ENCODE measurements around the gene COQ9.

Gene COQ9

GRCh38 chr16:57472665-57473060, 25.4 kb downstream of the COQ9 start:
- no peaks in the 10 kb centered on the region for H3K9me2 ChIP-seq (replicated peaks; ENCODE audit: low read depth, low read length)
- peaks cover 64% of the 10 kb centered on the region; the same call in 1 of the 2 replicates for H3K36me3 ChIP-seq (ENCODE audit: insufficient read depth, low read length)
- no peaks in the 10 kb centered on the region for H3F3A ChIP-seq (ENCODE audit: low read depth)
- TF ChIP-seq CTCF (conservative IDR thresholded peaks at IDR 0.05; ENCODE audit: low read length) (no peak), EZH2phosphoT487 (IDR thresholded peaks at IDR 0.05; ENCODE audit: borderline replicate concordance) (no peak)
- H3K4me3 ChIP-seq (ENCODE audit: low read length, poor library complexity, severe bottlenecking), result no peak overlapping the region
- H4K20me1 ChIP-seq (ENCODE audit: insufficient read depth, low read length, poor library complexity, severe bottlenecking), result no peaks in the 10 kb centered on the region
- no peak overlapping the region for H2AFZ ChIP-seq (ENCODE audit: low read length)
- no peaks in the 10 kb centered on the region for H3K27me3 ChIP-seq (ENCODE audit: insufficient read depth, low read length, poor library complexity, severe bottlenecking)
- no peak overlapping the region for H3K4me2 ChIP-seq (ENCODE audit: low read depth, low read length, poor library complexity, severe bottlenecking)
- H3K79me2 ChIP-seq (ENCODE audit: insufficient read depth, low read length), result no peaks in the 10 kb centered on the region
- no peaks in the 10 kb centered on the region for H3K9me3 ChIP-seq (ENCODE audit: insufficient read depth, low read depth, low read length)
- peaks cover 30% of the 10 kb centered on the region for H3K4me1 ChIP-seq (ENCODE audit: insufficient read depth, low read length, poor library complexity, severe bottlenecking)
- H3K9ac ChIP-seq (ENCODE audit: low read depth, low read length, poor library complexity, severe bottlenecking), result no peak overlapping the region

DNA sequence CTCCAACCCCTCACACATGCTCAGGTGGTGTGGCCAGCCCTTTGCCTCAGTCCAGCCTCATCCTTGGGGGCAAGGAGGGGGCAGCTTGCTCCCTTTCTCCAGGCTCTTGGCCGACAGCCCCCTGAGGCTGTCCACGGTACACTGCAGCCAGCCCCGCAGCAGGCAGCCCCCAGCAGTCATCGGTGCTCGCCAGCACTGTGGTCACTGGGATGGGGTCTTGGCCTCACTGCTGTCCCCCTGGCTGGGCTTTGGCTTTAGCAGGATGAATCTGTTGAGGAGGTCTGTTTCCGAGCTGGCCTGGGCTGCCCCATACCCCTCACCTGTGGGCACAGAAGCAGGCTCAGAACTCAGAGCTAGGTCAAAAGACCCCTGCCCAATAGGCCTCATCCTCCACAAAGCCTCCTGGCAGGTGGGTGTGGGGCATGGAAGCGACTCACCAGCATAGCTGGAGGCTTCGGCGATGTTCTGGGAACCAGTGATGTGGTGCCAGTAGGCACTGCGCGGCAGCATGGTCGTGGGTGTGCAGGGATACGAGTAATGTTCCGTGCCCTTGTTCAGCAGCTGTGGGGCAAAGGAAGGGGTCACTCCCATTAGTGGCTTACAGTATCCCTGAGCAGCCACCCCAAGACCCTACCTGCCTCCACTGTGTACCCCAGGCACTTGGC, 26.0 kb downstream of the COQ9 start:
- Histone ChIP-seq H4K20me1 (ENCODE audit: insufficient read depth, low read length, poor library complexity, severe bottlenecking) (no peaks in the 10 kb centered on the region), H3K4me2 (ENCODE audit: low read depth, low read length, poor library complexity, severe bottlenecking) (no peak overlapping the region), H3K27me3 (ENCODE audit: insufficient read depth, low read length, poor library complexity, severe bottlenecking) (no peaks in the 10 kb centered on the region), H3F3A (ENCODE audit: low read depth) (no peaks in the 10 kb centered on the region), H3K4me1 (ENCODE audit: insufficient read depth, low read length, poor library complexity, severe bottlenecking) (peaks cover 36% of the 10 kb centered on the region), H3K9me3 (ENCODE audit: insufficient read depth, low read depth, low read length) (no peaks in the 10 kb centered on the region), H3K79me2 (ENCODE audit: insufficient read depth, low read length) (no peaks in the 10 kb centered on the region), H3K4me3 (ENCODE audit: low read length, poor library complexity, severe bottlenecking) (no peak overlapping the region), H3K9ac (ENCODE audit: low read depth, low read length, poor library complexity, severe bottlenecking) (no peak overlapping the region), H3K36me3 (ENCODE audit: insufficient read depth, low read length) (peaks cover 62% of the 10 kb centered on the region; the same call in 1 of the 2 replicates), H2AFZ (ENCODE audit: low read length) (no peak overlapping the region), H3K9me2 (replicated peaks; ENCODE audit: low read depth, low read length) (no peaks in the 10 kb centered on the region)
- TF ChIP-seq EZH2phosphoT487 (IDR thresholded peaks at IDR 0.05; ENCODE audit: borderline replicate concordance) (no peak), CTCF (conservative IDR thresholded peaks at IDR 0.05; ENCODE audit: low read length) (no peak)

GRCh38 chr16:57473906-57474305, 26.6 kb downstream of the COQ9 start:
- Histone ChIP-seq H3K36me3 (ENCODE audit: insufficient read depth, low read length) (peaks cover 56% of the 10 kb centered on the region; the same call in 1 of the 2 replicates), H3K27me3 (ENCODE audit: insufficient read depth, low read length, poor library complexity, severe bottlenecking) (no peaks in the 10 kb centered on the region), H2AFZ (ENCODE audit: low read length) (no peak overlapping the region), H3K9me3 (ENCODE audit: insufficient read depth, low read depth, low read length) (no peaks in the 10 kb centered on the region), H3K4me3 (ENCODE audit: low read length, poor library complexity, severe bottlenecking) (no peak overlapping the region), H3K4me1 (ENCODE audit: insufficient read depth, low read length, poor library complexity, severe bottlenecking) (peaks cover 42% of the 10 kb centered on the region), H4K20me1 (ENCODE audit: insufficient read depth, low read length, poor library complexity, severe bottlenecking) (no peaks in the 10 kb centered on the region), H3F3A (ENCODE audit: low read depth) (no peaks in the 10 kb centered on the region), H3K9ac (ENCODE audit: low read depth, low read length, poor library complexity, severe bottlenecking) (no peak overlapping the region), H3K4me2 (ENCODE audit: low read depth, low read length, poor library complexity, severe bottlenecking) (no peak overlapping the region), H3K9me2 (replicated peaks; ENCODE audit: low read depth, low read length) (no peaks in the 10 kb centered on the region), H3K79me2 (ENCODE audit: insufficient read depth, low read length) (no peaks in the 10 kb centered on the region)
- TF ChIP-seq EZH2phosphoT487 (IDR thresholded peaks at IDR 0.05; ENCODE audit: borderline replicate concordance) (no peak), CTCF (conservative IDR thresholded peaks at IDR 0.05; ENCODE audit: low read length) (no peak)
